Sigmoid colon (tissue), 4 donors: ENCODE results near the gene TNIK.

Experiments used
- CTCF ChIP-seq, 4 experiments: fragments of 450-650 bp in 3 of 4; fragments of 200-600 bp in 1 of 4; IDR thresholded peaks; one replicate each; pipeline ENCODE4 v1.5.1; 2016 to 2019; ENCODE audit warnings: antibody characterized with exemption in 4 of 4, mild to moderate bottlenecking in 3 of 4, moderate library complexity in 2 of 4
- POLR2A ChIP-seq, 2 donors: fragments of 450-650 bp; IDR thresholded peaks; one replicate each; pipeline ENCODE4 v1.6.1; 2016; ENCODE audit warnings: antibody characterized with exemption in 2 of 2, mild to moderate bottlenecking in 2 of 2, moderate library complexity in 2 of 2
- POLR2AphosphoS5 ChIP-seq, 4 donors: sonication (generic); formaldehyde crosslinking; IDR thresholded peaks; one replicate each; pipeline ENCODE4 v1.6.1; 2017; ENCODE audit warnings: antibody characterized with exemption in 4 of 4

- TF ChIP-seq POLR2AphosphoS5 (IDR thresholded peaks at IDR 0.05) (no peak), CTCF (IDR thresholded peaks at IDR 0.05) (no peak), POLR2A (IDR thresholded peaks at IDR 0.05) (no peak)
Measured at GRCh38 chr3:171206283-171206682, 253.9 kb downstream of the TNIK start.
